CD8-positive, alpha-beta memory T cell (primary cell): Measurements from ENCODE around the gene NMT2. TPM values are rescaled to one million over a fixed set of nuclear protein-coding genes. Genes with fewer than 3 reads are reported as not detected.

Experiments used
- CTCF ChIA-PET: fragments of 350-600 bp; sonication (Branson Sonifier 250); formaldehyde crosslinking; loops from one replicate; lab custom pipeline; 2021; ENCODE audit warnings: antibody characterized with exemption; lab: Charles Lee
- POLR2A ChIA-PET: fragments of 350-600 bp; sonication (Branson Sonifier 250); formaldehyde crosslinking; loops from one replicate; lab custom pipeline; 2021; ENCODE audit warnings: antibody characterized with exemption; lab: Charles Lee
- DNase-seq, 5 donors: peaks; one replicate each; pipeline versions ENCODE4 v3.0.0 to v3.0.0-alpha.2; 2020 to 2022; ENCODE audit warnings: mixed read lengths in 1 of 5
- H3K27ac ChIP-seq: one replicate; pipeline ENCODE4 v1.7.0; 2013; ENCODE audit warnings: low read depth, mild to moderate bottlenecking, low read length, moderate library complexity
- H3K27me3 ChIP-seq: 2 replicates; pipeline ENCODE4 v1.7.0; 2013; ENCODE audit warnings: low read length, mild to moderate bottlenecking; ENCODE audit not compliant: insufficient read depth, poor library complexity, severe bottlenecking
- H3K36me3 ChIP-seq: 2 replicates; pipeline ENCODE4 v1.7.0; 2013; ENCODE audit warnings: mild to moderate bottlenecking, low read length, moderate library complexity; ENCODE audit not compliant: insufficient read depth
- H3K4me1 ChIP-seq: 2 replicates; pipeline ENCODE4 v1.7.0; 2013; ENCODE audit warnings: mild to moderate bottlenecking, low read length, moderate library complexity; ENCODE audit not compliant: insufficient read depth
- H3K4me3 ChIP-seq: 2 replicates; pipeline ENCODE4 v1.7.0; 2013; ENCODE audit warnings: mild to moderate bottlenecking, low read length
- H3K9me3 ChIP-seq: 2 replicates; pipeline ENCODE4 v1.7.0; 2013; ENCODE audit warnings: mild to moderate bottlenecking, low read length
- H3K27ac Mint-ChIP-seq, 8 donors: one replicate each; pipeline ENCODE4 v1.8.0; 2020 to 2021; ENCODE audit warnings: mixed read lengths in 8 of 8, mild to moderate bottlenecking in 6 of 8, inconsistent platforms in 3 of 8, moderate library complexity in 3 of 8
- H3K27me3 Mint-ChIP-seq, 2 donors: one replicate each; pipeline ENCODE4 v1.8.0; 2020 to 2021; ENCODE audit warnings: mixed read lengths in 2 of 2, mild to moderate bottlenecking in 1 of 2, moderate library complexity in 1 of 2
- H3K36me3 Mint-ChIP-seq, 3 donors: one replicate each; pipeline ENCODE4 v1.8.0; 2020 to 2021; ENCODE audit warnings: mixed read lengths in 3 of 3, inconsistent platforms in 1 of 3, mild to moderate bottlenecking in 1 of 3
- H3K4me1 Mint-ChIP-seq, 3 donors: one replicate each; pipeline ENCODE4 v1.8.0; 2020 to 2021; ENCODE audit warnings: mixed read lengths in 3 of 3, inconsistent platforms in 1 of 3, mild to moderate bottlenecking in 1 of 3
- H3K4me3 Mint-ChIP-seq, 7 donors: one replicate each; pipeline ENCODE4 v1.8.0; 2020 to 2021; ENCODE audit warnings: mixed read lengths in 7 of 7, mild to moderate bottlenecking in 6 of 7, moderate library complexity in 4 of 7, inconsistent platforms in 2 of 7
- H3K9me3 Mint-ChIP-seq, 5 donors: one replicate each; pipeline ENCODE4 v1.8.0; 2020 to 2022; ENCODE audit warnings: mixed read lengths in 5 of 5, mild to moderate bottlenecking in 3 of 5, moderate library complexity in 2 of 5, inconsistent platforms in 1 of 5
- polyA plus RNA-seq: library from polyadenylated mRNA; unstranded; fragments of 300-500 nt; fragmentation: Illumina TruSeq; gene quantifications from one replicate; pipeline ENCODE4 v1.2.3, GENCODE V29; 2021
- total RNA-seq, 2 experiments: library from RNA; stranded (reverse); gene quantifications; one replicate each; pipeline ENCODE4 v1.2.3, GENCODE V29; 2021

The NMT2 gene
- total RNA-seq (10 to 100 TPM; 16.1 to 16.8 TPM), polyA plus RNA-seq (36.6 TPM)

DNA sequence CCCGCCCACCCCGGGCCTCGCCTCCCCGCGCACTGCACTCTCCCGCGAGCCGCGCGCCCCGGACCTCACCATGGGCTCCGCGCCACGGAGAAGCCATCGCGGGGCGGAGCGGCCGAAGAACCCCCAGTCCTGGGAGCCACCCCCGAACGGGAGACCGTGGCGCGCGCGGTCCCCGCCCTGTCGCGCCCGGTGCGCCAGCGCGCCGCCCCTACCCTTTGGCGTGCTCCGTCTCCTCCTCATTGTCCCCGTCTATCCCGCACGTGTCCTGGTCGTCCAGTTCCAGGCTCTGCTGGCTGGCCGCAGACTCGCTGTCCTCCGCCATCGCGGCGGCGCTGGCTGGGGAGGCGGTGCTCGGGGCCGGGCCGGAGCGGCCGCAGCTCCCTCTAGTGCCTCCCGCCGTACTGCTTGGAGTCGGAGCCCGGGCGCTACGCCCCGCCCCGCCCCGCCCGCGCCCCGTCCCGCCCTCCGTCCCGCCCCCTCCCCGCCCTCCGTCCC, at the start of gene NMT2:
TSS of gene NMT2 (minus strand) at position 403 of the 495 bp plus-strand sequence. CDS start at position 322, 81 bp downstream.
- DNase-seq = peak in 3 of 5 donors; percentile 57 to 84 (median 83)
- ChIA-PET POLR2A (interaction anchor here (0.7 to 2.9 kb wide), 8 partner anchors 17 to 330 kb away, joined by 3 to 20 read pairs (median 6); partner anchors contain the start of genes CDNF, HSPA14, MEIG1 and MSANTD7), CTCF (interaction anchor here (1.0 to 3.2 kb wide), 10 partner anchors 9 to 203 kb away, joined by 3 to 15 read pairs (median 4); partner anchors contain the start of gene FAM171A1)
- Histone ChIP-seq H3K27me3 (no peaks in the 10 kb centered on the region), H3K27ac (peak within 1 kb of the TSS; percentile 72), H3K4me3 (peak within 1 kb of the TSS; percentile 67), H3K4me1 (peaks cover 62% of the 10 kb centered on the region), H3K36me3 (no peaks in the 10 kb centered on the region), H3K9me3 (no peaks in the 10 kb centered on the region)
- Mint-ChIP-seq H3K27ac (peak within 1 kb of the TSS; percentile 90 to 97 (median 94)), H3K36me3 (peaks cover 0 to 13% (median 0%) of the 10 kb centered on the region in 3 donors), H3K4me3 (peak within 1 kb of the TSS; percentile 90 to 98 (median 95)), H3K4me1 (peaks cover 61 to 75% (median 73%) of the 10 kb centered on the region in 3 donors), H3K27me3 (peaks cover 0 to 1% of the 10 kb centered on the region in 2 donors), H3K9me3 (no peaks in the 10 kb centered on the region)

DNA sequence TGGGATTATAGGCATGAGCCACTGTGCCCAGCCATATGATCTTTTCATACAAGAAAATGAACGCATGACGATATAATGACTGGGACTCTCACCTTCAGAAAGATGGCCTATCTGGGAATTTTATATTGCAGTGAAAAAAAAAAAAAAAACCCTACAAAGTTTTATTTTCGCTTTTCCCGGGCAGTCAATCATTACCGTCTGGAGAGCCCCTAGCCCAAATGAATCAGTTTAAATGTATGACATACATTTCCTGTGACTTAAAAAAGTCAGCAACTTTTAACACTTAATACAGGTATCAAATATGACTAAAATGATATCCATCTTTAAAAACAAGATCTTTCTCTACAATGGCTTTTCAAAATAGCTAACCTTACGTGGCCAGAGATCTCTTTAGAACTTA, 48.2 kb upstream of the NMT2 start:
- H3K4me3 Mint-ChIP-seq = no peak overlapping the region

DNA sequence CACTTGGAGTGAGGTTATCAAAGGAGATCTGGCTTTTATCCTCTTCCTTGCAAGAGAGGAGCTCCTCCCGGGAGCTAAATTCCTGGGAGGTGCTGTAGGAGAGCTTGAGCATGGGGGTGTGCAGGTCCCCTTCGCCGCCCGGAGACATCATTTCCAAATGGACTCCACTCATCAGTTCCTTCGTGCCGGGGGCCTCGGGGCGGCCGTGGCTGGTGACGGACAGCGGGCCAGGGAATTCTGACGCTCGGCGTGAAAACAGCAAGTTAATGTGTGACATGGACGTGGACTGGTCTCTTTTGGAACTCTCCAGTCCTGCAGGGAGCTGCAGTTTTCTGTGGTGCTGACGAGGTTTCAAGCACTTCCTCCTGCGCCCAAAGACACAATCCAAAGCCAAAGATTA, 45.7 kb upstream of the NMT2 start:
- H3K27me3 Mint-ChIP-seq = no peaks in the 10 kb centered on the region
- peaks cover 0 to 25% (median 8%) of the 10 kb centered on the region in 3 donors for H3K36me3 Mint-ChIP-seq
- ChIA-PET CTCF (interaction anchor here (0.7 to 1.0 kb wide), 2 partner anchors 14 to 737 kb away, joined by 3 read pairs; no protein-coding TSS in a partner anchor), POLR2A (no interaction called here)
- H3K9me3 Mint-ChIP-seq = no peaks in the 10 kb centered on the region
- no peak for DNase-seq
- H3K27ac Mint-ChIP-seq = peak overlapping the region in 2 of 8 donors; percentile 48 to 65
- Histone ChIP-seq H3K4me1 (peaks cover 22% of the 10 kb centered on the region), H3K36me3 (no peaks in the 10 kb centered on the region), H3K27ac (no peak overlapping the region), H3K9me3 (no peaks in the 10 kb centered on the region), H3K27me3 (no peaks in the 10 kb centered on the region), H3K4me3 (no peak overlapping the region)
- no peak overlapping the region for H3K4me3 Mint-ChIP-seq
- peaks cover 15 to 24% (median 17%) of the 10 kb centered on the region in 3 donors for H3K4me1 Mint-ChIP-seq

More for the DNA sequence above, 48.2 kb upstream of the NMT2 start:
- no peak overlapping the region for H3K4me3 ChIP-seq
- Mint-ChIP-seq H3K27ac (no peak overlapping the region), H3K27me3 (no peaks in the 10 kb centered on the region), H3K4me1 (no peaks in the 10 kb centered on the region), H3K9me3 (no peaks in the 10 kb centered on the region), H3K36me3 (peaks cover 0 to 36% (median 8%) of the 10 kb centered on the region in 3 donors)
- no peaks in the 10 kb centered on the region for H3K9me3 ChIP-seq
- ChIA-PET POLR2A (interaction anchor here (0.7 kb wide), 2 partner anchors 8 to 50 kb away, joined by 4 to 5 read pairs; no protein-coding TSS in a partner anchor), CTCF (no interaction called here)
- H3K27me3 ChIP-seq = no peaks in the 10 kb centered on the region
- H3K27ac ChIP-seq = no peak overlapping the region
- H3K36me3 ChIP-seq = no peaks in the 10 kb centered on the region
- no peaks in the 10 kb centered on the region for H3K4me1 ChIP-seq
- DNase-seq = no peak

DNA sequence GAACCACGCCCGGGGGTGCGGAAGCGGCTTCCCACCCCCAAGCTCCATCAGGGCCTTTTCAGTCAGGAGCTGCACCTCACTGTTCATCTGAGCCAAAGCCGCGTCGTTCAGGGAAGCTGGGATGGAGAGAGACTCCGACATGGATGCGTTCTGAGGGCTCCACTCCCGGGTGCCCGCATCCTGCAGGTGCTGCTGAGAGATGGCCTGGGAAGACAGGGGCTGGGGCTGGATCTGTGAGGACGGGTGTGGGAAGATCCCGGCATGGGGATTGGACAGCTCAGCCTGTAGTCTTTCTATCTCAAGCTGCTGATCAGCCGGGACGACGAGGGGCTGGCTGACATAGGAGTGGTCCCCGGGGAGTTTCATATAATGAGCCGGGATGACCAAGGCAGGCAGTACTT, 45.0 kb upstream of the NMT2 start:
- no peak overlapping the region for H3K4me3 Mint-ChIP-seq
- no peaks in the 10 kb centered on the region for H3K9me3 ChIP-seq
- peak overlapping the region in 1 of 8 donors; percentile 61 for H3K27ac Mint-ChIP-seq
- no peaks in the 10 kb centered on the region for H3K36me3 ChIP-seq
- H3K4me3 ChIP-seq = no peak overlapping the region
- H3K4me1 Mint-ChIP-seq = peaks cover 21 to 31% (median 24%) of the 10 kb centered on the region in 3 donors
- H3K27me3 Mint-ChIP-seq = no peaks in the 10 kb centered on the region
- no peak overlapping the region for H3K27ac ChIP-seq
- DNase-seq = no peak
- peaks cover 0 to 26% (median 8%) of the 10 kb centered on the region in 3 donors for H3K36me3 Mint-ChIP-seq
- H3K9me3 Mint-ChIP-seq = no peaks in the 10 kb centered on the region
- POLR2A ChIA-PET = no interaction called here
- H3K27me3 ChIP-seq = no peaks in the 10 kb centered on the region
- CTCF ChIA-PET = interaction anchor here (0.8 to 1.7 kb wide), 2 partner anchors 8 to 88 kb away, joined by 3 read pairs; no protein-coding TSS in a partner anchor
- H3K4me1 ChIP-seq = peaks cover 27% of the 10 kb centered on the region

DNA sequence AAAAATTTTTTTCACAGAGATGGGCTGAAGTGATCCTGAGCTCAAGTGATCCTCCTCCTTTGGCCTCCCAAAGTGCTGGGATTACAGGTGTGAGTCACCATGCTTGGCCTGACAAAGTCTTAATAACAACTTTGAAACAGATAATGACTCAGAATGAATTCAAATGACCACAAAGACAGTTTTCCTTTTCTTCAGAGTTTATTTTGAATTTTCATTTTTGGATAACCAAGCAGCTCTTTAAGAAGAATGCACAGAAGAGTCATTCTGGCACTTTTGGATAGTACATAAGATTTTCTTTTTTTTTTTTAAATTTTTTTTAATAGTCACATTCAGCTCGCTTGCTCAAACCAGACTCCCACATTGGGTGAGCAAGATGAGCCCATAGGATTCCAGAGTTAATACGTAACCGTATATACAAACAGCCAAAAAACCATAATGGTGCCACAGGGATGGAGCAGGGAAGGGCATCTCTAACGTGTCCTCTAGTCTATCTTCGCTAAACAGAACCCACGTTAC, 43.0 kb upstream of the NMT2 start:
- peak overlapping the region in 3 of 8 donors; percentile 23 to 85 (median 63) for H3K27ac Mint-ChIP-seq
- peaks cover 41 to 50% (median 43%) of the 10 kb centered on the region in 3 donors for H3K4me1 Mint-ChIP-seq
- H3K4me3 Mint-ChIP-seq = no peak overlapping the region
- H3K36me3 ChIP-seq = no peaks in the 10 kb centered on the region
- H3K27me3 Mint-ChIP-seq = no peaks in the 10 kb centered on the region
- no peaks in the 10 kb centered on the region for H3K27me3 ChIP-seq
- CTCF ChIA-PET = interaction anchor here (1.2 to 2.0 kb wide), 3 partner anchors 11 to 44 kb away, joined by 3 to 5 read pairs (median 4); no protein-coding TSS in a partner anchor
- no peak for DNase-seq
- no peak overlapping the region for H3K4me3 ChIP-seq
- peaks cover 39% of the 10 kb centered on the region for H3K4me1 ChIP-seq
- no peaks in the 10 kb centered on the region for H3K9me3 ChIP-seq
- no peaks in the 10 kb centered on the region for H3K9me3 Mint-ChIP-seq
- no peak overlapping the region for H3K27ac ChIP-seq
- POLR2A ChIA-PET = interaction anchor here (1.0 kb wide), 1 partner anchor 44 kb away, joined by 4 read pairs; no protein-coding TSS in a partner anchor
- peaks cover 0 to 26% (median 8%) of the 10 kb centered on the region in 3 donors for H3K36me3 Mint-ChIP-seq

DNA sequence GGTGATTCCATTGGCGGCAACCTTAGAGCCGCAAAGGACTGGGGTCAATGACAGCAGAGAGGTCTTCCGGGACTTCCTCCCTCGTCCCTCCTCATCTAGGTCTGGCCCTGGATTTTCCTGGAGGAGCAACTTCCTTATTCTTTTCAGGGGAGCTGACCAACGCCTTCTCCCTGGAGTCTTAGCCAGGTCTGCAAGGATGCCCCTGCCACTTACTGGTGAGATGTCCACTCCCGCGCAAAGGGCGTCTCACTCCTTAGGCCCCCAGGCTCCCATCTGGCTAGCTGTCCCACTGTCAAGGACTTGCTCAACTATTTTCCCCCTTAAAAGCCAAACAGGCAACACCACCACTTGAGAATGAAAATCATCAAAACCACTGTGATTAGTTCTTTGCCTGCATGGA, 42.0 kb upstream of the NMT2 start:
- DNase-seq = no peak
- ChIA-PET CTCF (interaction anchor here (0.8 to 2.0 kb wide), 3 partner anchors 10 to 88 kb away, joined by 3 to 9 read pairs (median 5); partner anchors contain the start of gene NMT2), POLR2A (interaction anchor here (1.0 kb wide), 1 partner anchor 43 kb away, joined by 4 read pairs; no protein-coding TSS in a partner anchor)
- Histone ChIP-seq H3K27me3 (no peaks in the 10 kb centered on the region), H3K9me3 (no peaks in the 10 kb centered on the region), H3K4me1 (peaks cover 39% of the 10 kb centered on the region), H3K27ac (no peak overlapping the region), H3K36me3 (no peaks in the 10 kb centered on the region), H3K4me3 (no peak overlapping the region)
- no peaks in the 10 kb centered on the region for H3K9me3 Mint-ChIP-seq
- H3K36me3 Mint-ChIP-seq = peaks cover 0 to 23% (median 8%) of the 10 kb centered on the region in 3 donors
- no peaks in the 10 kb centered on the region for H3K27me3 Mint-ChIP-seq
- peaks cover 45 to 60% (median 53%) of the 10 kb centered on the region in 3 donors for H3K4me1 Mint-ChIP-seq
- peak overlapping the region in 4 of 7 donors; percentile 11 to 68 (median 38) for H3K4me3 Mint-ChIP-seq
- peak overlapping the region in 7 of 8 donors; percentile 38 to 88 (median 84) for H3K27ac Mint-ChIP-seq

DNA sequence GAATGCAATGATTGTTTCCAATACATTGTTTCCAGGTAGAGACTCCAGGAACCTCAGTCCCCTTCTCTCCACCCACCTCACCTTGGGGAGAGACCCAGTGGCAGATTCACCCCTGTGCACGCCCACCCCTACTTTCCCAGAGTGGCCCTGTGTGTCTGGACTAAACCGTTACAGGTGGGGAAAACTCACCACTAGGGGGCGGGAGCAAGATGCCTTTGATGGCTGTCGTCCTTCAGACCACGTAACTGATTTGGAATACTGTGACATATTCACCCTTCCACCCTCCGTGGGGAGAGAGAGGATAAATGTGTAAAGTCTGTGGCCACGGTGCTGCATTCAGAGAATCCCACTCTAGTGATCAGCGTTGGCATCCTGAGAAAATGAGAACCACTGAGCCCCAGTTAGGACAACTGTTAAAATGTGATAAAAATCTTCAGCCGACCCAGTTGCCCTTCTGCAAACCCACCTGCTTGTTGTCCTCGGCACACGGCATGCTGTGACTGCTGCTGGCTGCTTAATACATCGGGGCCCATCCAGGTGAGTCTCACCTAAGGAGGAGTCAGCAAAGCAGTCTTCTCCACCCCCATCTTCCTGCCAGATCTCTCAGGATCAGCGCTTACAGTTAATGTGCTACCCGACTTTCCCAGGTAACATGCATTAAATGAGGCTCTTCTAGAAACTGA, 41.5 kb upstream of the NMT2 start:
- no peaks in the 10 kb centered on the region for H3K36me3 ChIP-seq
- H3K9me3 ChIP-seq = no peaks in the 10 kb centered on the region
- Mint-ChIP-seq H3K27ac (peak overlapping the region; percentile 70 to 96 (median 88)), H3K36me3 (peaks cover 0 to 23% (median 8%) of the 10 kb centered on the region in 3 donors), H3K27me3 (no peaks in the 10 kb centered on the region), H3K4me1 (peaks cover 45 to 62% (median 55%) of the 10 kb centered on the region in 3 donors), H3K4me3 (peak overlapping the region; percentile 11 to 84 (median 65)), H3K9me3 (no peaks in the 10 kb centered on the region)
- peaks cover 39% of the 10 kb centered on the region for H3K4me1 ChIP-seq
- no peaks in the 10 kb centered on the region for H3K27me3 ChIP-seq
- no peak overlapping the region for H3K27ac ChIP-seq
- peak; percentile 65 to 84 (median 71) for DNase-seq
- peak overlapping the region; percentile 48 for H3K4me3 ChIP-seq
- ChIA-PET POLR2A (interaction anchor here (0.7 to 1.4 kb wide), 2 partner anchors 41 to 111 kb away, joined by 4 to 20 read pairs; partner anchors contain the start of gene NMT2), CTCF (interaction anchor here (0.6 to 1.2 kb wide), 17 partner anchors 9 to 89 kb away, joined by 3 to 15 read pairs (median 4); partner anchors contain the start of gene NMT2)
